Measurements from ENCODE around the gene LAMB3. TPM values are rescaled to one million over a fixed set of nuclear protein-coding genes. Genes with fewer than 3 reads are reported as not detected.

LAMB3 gene
- total RNA-seq, 1 experiment from 2014 or later = 2.0 TPM

DNA sequence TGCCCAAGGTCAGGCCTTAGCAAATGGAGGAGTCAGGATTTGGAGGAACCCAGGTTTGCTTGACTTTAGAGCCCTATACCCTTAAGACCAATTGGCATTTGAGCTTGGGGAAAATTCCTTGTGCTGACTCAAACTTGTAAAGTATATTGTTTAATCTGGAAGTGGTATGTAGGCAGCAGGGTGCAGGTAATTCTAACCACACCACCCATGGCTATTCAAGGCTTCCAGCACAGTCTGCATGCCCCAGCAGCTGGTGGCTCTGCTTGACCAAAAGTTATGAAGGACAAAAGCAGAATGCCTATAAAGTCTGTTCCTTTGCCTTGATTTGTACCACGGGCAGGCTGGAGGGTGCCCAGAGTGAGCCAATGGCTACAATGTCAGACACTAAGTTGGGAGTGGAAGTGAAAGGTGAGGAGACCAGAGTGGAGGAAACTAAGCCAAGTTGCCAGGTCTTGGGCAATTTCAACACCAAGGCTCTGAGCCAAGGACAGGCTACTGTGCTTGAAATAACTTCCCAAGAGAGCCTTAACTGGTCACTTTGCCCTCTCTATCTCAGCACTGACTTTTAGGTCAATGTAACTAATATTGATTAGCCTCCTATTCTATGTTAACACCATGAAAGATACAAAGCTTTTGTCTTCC lies 18.3 kb upstream of the LAMB3 start:
- no peak for DNase-seq (ENCODE audit: low read depth, low spot score)
- in situ Hi-C loops (cut with HindIII; ENCODE audit: low pct_unique_long_range_greater_than_20kb, low sequenced_read_pairs) = no loop called here

DNA sequence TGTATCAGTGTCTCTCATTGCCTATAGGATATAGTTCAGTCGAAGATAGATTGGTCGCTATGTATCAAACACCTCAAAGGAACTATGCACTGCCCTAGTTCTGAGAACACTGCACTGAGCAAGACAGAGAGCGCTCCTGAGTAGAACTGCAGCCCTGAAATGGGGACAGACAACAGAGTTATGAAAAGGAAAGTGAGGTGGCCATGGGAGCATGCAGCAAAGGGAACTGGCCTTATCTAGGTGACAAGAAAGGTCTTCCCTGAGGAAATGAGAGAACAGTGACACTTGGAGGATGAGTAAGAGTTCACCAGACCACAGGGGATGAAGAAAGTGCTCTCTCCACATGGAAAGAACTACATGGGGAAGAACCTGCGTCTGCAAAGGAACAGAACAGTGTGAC lies 15.5 kb upstream of the LAMB3 start:
- in situ Hi-C loops (cut with HindIII; ENCODE audit: low pct_unique_long_range_greater_than_20kb, low sequenced_read_pairs) = no loop called here
- DNase-seq (ENCODE audit: low read depth, low spot score) = no peak

DNA sequence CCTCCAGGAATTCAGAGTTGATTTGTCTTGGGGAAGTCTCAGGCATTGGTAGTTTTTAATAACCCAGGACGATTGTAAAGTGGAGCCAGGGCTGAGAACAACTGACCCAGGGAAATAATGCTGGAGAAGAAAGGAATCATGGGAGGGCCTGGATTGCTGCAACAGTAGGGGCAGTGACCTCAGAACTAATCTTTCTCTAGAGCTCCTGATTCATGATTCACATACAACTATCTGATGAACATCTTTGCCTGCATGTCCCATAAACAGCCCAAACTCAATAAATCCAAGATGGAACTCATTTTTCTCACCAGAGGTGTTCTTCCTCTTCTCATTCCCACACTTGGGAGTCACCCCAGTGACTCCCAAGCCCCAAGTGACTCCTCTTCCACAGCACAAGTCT lies 14.9 kb upstream of the LAMB3 start:
- in situ Hi-C loops (cut with HindIII; ENCODE audit: low pct_unique_long_range_greater_than_20kb, low sequenced_read_pairs) = no loop called here
- no peak for DNase-seq (ENCODE audit: low read depth, low spot score)

DNA sequence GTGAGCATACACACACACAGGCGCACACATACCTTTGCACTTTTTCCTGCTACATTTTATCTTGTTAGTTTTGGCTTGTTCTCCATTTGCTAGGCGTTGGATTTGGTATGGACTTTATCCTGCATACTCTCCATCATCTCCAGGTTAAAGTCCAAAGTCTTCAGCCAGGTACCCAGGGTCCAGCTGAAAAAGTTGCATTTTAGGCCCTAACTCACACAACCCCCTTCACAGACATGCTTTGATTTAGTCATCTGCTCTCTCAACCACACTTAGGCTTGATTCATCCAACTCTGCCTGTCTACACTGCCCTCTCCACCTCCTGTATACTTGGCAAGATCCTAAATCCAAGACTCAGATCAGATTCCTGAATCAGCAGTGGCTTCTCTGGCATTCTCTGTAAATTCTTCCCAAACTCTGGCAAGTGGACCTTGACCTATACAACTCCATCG lies 10.7 kb upstream of the LAMB3 start:
- no peak for DNase-seq (ENCODE audit: low read depth, low spot score)
- in situ Hi-C loops (cut with HindIII; ENCODE audit: low pct_unique_long_range_greater_than_20kb, low sequenced_read_pairs) = no loop called here

DNA sequence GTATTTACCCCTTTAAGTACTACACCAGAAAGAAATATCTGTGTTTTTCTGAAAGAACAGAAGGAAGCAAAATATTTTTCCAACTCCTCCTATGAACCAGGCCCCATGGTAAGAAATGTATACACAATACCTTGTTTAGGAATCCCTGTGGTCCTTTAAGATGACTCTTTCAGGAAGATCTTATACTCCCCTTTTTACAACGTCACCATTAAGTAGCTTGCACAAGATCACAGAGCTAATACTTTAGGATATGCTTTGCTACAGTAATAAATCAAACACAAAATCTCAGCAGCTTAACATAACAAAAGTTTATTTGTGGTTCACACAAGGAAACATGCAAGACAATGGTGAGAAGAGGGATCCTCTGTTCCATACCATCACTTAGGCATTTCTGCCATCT lies 8.8 kb upstream of the LAMB3 start:
- in situ Hi-C loops (cut with HindIII; ENCODE audit: low pct_unique_long_range_greater_than_20kb, low sequenced_read_pairs) = no loop called here

DNA sequence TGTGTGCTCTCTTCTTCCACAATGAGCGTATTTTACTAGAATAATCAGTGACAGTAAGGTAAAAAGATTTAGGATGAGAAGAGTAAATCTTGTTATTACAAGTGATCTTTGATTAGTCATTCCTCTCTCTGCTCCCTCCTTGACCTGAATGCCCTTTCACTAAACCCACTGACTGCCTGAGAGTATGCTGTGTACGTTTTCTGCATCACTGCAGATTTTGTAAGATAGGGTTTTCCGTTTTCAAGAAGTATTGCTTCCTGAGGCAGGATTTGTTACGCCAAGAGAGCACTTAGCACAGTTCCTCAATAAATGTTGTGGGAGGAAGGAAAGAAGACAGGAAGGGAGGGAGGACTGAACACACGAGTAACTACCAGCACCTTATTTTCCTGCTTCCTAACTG lies 7.7 kb upstream of the LAMB3 start:
- in situ Hi-C loops (cut with HindIII; ENCODE audit: low pct_unique_long_range_greater_than_20kb, low sequenced_read_pairs) = no loop called here
- no peak for DNase-seq (ENCODE audit: low read depth, low spot score)

More for the DNA sequence above, 8.8 kb upstream of the LAMB3 start:
- no peak for DNase-seq (ENCODE audit: low read depth, low spot score)

DNA sequence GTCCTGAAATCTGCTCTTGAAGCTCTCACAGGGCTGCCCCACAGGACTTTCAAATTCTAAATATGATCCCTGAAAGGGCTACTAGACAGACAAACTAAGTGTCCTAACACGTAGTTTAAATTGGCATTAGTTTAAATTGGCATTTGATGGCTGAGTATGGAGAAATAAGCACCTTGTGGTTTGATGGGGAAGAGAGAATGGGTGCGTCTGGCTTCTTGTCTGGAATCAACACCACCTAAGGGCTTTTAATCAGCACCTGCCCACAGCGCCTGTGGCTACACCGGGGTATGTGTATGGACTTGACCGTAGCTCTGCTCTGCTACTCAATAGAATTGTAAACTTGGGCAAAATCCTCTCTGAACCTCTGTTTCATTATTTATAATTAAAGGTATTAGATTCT lies 5.7 kb upstream of the LAMB3 start:
- in situ Hi-C loops (cut with HindIII; ENCODE audit: low pct_unique_long_range_greater_than_20kb, low sequenced_read_pairs) = no loop called here
- no peak for DNase-seq (ENCODE audit: low read depth, low spot score)

DNA sequence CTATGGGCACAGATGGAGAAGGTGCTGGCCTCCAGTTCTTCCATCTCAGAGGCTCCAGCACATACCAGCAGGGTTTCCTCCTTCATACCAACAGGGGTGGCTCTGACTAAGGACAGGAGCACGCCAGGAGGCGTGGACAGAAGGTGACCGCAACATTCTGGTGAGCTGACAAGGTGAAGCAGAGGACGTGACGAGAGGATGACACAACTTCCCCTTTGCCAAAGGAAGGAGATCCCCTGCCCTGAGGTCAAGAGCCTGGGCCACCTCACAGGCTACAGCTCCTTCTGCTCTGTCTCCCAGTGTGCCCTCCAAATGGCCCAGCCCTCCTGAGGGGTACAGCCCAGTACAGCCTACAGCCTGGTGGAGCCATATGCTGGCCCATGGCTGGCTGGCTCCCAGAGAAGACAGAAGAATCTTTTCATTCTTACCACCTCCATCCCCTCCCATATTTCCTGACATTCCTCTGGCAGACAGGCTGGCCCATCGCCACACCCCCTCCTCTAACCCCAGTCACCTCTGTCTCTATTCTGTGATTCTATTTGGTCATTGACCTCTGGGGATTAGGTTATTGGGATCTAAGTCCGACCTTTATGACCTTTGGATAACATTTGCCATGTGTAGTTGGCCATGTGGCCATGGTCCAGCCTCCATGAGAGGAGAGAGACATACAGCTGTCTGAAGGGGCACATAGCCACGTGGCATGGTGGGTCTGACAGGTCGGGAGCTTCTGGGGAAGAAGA lies 5.1 kb upstream of the LAMB3 start:
- DNase-seq (ENCODE audit: low read depth, low spot score) = no peak
- in situ Hi-C loops (cut with HindIII; ENCODE audit: low pct_unique_long_range_greater_than_20kb, low sequenced_read_pairs) = no loop called here

DNA sequence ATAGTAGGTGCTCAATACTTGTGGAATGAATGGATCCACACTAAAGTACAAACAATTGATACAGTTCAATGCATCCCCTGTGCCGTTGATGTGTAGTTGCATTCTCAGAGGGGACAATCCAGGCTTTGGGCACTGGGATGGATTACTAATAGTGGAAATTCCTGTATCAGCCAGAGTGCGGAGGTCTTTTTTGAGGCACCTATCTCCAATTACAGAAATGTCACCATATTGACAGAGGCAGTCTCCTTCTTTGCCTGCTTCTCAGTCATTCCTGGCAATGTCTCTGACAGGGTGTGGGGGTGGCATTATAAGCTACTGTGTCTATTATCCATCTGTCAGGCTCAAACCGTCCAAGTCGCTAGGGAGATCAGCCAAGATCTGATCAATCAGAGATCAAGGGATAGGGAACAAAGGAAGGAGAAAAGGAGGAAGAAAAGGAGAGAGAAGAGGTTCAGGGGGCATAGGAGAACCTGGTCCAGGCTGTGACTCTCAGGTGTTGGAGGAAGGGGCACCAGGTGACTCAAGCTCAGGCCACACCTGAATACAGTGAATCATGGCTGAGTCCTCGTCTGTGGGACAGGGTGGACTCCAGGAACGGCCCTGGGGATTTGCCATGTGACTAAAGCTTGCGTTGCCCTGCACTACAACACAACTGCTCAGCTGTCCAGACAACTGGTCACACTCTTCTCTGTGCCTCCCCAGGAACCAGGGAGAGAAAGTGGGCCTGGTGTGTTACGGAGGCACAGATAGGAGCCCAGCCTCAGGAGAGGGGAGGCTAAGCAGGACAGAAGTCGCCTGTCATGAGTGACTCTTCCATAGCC lies 3.4 kb upstream of the LAMB3 start:
- DNase-seq (ENCODE audit: low read depth, low spot score) = no peak
- in situ Hi-C loops (cut with HindIII; ENCODE audit: low pct_unique_long_range_greater_than_20kb, low sequenced_read_pairs) = no loop called here

DNA sequence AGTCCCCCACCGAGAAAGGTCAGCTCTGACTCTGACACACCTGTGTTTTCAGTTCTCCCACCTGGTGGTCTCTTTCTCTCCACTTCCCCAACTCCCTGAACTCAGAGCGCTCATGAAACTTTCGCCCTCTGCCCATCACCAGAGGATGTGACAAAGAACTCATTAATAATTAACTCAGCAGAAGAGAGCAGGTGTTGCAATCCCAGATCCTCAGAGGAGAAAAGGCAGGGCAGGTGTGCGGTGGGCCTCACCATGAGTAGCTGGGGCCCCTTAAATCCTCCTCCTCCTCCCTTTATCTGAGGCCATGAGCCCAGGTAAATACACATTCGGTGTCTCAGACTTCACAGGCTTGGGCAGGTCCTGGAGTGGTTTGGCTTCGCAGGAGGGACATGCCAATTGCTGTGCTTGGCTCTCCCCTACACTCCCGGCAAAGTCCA lies 1.7 kb upstream of the LAMB3 start:
- in situ Hi-C loops (cut with HindIII; ENCODE audit: low pct_unique_long_range_greater_than_20kb, low sequenced_read_pairs) = no loop called here
- DNase-seq (ENCODE audit: low read depth, low spot score) = no peak

DNA sequence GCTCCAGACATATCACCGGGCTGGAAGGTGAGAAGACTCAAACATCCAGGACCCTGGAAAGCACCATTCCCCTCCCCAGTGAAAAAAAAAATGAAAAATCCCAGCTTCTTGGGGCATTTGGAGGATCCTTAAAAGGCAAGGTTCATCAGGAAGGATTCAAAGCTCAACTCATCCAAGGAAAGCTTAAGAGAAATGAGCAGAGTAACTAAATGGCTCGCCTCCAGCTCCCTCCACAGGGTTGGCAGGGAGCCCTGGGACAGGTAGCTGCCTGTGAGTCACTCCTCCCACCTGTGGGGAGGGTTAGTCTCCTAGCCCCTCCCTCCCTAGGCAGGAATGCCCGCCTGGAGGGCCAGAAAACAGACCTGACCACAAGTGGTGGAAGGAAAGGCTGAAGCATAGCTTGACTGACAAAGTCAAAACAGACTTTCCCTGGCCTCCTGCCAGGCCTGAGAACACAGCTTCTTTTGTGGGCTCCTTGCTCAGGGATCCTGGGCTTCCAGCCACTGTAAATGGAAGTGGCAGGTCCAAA lies 712 bp upstream of the LAMB3 start:
- in situ Hi-C loops (cut with HindIII; ENCODE audit: low pct_unique_long_range_greater_than_20kb, low sequenced_read_pairs) = no loop called here
- DNase-seq (ENCODE audit: low read depth, low spot score) = peak; percentile 93

DNA sequence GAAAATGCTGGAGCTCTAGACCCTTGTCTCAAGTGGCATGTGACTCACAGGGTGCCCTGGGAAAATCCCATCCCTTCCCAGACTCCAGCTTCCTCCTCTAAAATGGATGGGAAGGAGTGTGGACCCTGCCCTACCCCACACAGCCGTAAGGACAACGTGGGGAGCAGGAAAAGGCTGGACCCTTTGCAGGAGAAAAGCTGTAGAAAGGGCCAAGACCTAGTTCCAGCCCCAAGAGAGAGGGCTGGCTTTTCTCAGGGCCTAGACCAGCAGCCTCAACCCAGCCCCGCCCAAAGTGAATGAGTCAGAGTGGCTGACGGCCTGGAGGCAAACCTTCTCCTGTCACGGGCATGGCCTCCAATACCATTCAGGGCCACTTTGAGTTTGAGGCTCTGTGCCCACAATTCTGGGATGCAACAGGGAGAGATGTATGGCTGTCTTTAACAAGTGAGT lies 1.1 kb downstream of the LAMB3 start:
- peak; percentile 66 for DNase-seq (ENCODE audit: low read depth, low spot score)

DNA sequence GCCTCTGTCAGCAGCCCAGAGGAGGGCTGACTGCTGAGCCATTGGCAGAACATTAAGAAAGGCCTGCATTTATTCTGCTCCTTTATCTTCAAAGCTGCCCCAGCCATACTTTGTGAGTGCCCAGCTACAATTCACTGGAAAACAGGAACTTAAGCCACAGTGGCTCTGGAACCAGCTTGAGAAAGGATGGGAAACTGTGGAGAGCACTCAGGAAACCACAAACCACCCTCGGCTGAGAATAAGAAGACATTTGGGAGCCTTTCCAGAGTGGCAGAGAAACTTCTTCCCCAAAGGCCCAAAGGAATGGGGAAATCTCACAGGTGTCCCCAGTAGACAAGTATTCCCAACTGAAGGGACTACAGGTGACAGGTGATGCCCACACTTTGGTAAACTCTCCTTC lies 1.8 kb downstream of the LAMB3 start:
- in situ Hi-C loops (cut with HindIII; ENCODE audit: low pct_unique_long_range_greater_than_20kb, low sequenced_read_pairs) = no loop called here
- DNase-seq (ENCODE audit: low read depth, low spot score) = no peak

More for the DNA sequence above, 1.1 kb downstream of the LAMB3 start:
- in situ Hi-C loops (cut with HindIII; ENCODE audit: low pct_unique_long_range_greater_than_20kb, low sequenced_read_pairs) = no loop called here

DNA sequence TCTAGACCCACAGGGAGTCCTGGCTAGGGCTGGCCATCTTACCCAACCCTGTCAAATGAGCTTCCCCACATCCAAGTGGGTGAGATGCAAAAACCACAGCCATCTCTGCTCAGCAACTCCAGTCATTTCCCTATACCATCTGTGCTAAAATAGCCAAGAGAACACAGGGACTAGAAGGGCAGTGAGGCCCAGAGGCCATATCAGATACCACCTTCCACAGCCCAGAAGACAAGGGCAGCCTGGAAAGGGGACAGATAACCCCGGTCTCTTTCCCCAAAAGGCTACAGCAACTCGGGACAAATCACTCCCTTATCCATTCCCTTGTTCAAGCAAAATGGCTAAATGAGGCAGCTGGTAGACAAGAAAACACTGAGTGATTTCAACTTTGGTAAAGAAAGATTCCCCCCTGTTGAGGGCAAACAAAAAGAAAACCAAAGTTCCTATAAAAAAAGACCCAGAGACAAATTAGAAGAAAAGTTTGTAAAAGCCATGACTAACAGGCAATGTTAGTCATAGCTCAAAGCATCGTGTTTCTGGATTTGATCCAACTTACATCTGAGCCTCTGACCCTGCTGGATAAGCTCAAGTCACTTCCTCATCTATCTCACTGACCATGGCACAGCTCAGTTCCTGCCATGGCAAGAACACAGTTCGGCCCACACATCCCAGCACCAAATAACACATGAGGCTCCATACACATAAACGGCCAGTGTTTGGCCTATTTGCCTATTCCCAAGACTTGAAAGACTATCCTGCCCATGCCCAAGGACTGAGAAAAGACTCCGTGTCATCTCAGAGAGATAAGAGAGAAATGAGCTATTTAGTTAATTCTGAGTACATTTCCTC lies 3.1 kb downstream of the LAMB3 start:
- in situ Hi-C loops (cut with HindIII; ENCODE audit: low pct_unique_long_range_greater_than_20kb, low sequenced_read_pairs) = no loop called here
- no peak for DNase-seq (ENCODE audit: low read depth, low spot score)

DNA sequence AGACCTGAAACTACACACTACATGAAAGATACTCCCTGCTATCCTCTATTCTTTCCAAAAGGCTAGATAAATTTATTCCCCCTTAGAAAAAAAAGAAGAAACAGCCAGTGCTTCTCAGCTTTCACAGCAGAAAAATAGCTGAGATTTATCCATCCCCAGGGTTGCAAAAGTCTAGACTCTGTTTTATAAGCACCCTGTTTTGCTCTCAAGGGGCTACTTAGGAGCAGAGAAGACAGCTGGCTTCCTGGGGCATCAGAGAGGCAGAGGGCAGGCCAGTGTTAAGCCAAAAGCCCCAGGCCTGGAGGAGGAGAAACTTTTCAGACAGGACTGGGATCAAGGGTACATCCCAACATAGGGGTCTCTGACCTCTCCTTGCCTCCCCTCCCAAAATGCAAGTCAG lies 3.9 kb downstream of the LAMB3 start:
- no peak for DNase-seq (ENCODE audit: low read depth, low spot score)
- in situ Hi-C loops (cut with HindIII; ENCODE audit: low pct_unique_long_range_greater_than_20kb, low sequenced_read_pairs) = no loop called here

DNA sequence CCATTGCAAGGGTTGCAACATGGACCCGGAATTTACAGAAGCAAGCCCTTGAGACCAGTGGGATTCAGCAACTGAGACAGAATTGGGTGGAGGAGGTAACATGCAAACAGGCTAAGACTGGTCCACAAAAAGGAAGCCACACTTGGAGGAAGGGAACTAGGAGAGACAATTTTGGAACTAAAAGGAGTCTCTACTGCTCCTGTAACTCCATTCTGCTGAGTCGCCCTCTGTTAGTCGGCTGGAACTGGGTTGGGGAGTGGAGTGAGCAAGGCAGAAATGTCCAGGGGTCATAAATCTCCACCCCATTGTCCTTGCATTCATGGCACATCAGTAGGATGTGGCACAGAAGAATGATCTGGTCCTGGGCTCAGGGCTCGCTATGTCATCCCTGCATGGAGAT lies 5.1 kb downstream of the LAMB3 start:
- DNase-seq (ENCODE audit: low read depth, low spot score) = no peak

DNA sequence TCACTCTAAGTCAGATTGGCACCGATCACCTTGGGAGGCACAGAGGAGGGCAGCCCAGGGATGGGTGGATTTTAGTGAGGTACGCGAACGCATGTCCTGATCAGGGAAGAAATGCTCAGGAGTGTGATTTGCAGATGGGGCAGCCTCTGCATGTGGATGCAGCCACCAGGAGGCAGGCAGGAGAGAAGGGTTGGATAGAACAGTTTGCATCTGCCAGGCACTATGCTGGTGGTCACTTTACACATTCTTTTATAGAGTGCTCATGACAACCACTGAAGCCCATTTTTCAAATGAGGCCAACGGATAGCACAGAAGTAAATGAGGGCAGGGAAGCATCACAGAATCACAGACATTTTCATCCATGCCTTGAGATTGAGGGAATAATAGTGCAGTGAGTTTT lies 5.7 kb downstream of the LAMB3 start:
- DNase-seq (ENCODE audit: low read depth, low spot score) = peak; percentile 16
- in situ Hi-C loops (cut with HindIII; ENCODE audit: low pct_unique_long_range_greater_than_20kb, low sequenced_read_pairs) = no loop called here

More for the DNA sequence above, 5.1 kb downstream of the LAMB3 start:
- in situ Hi-C loops (cut with HindIII; ENCODE audit: low pct_unique_long_range_greater_than_20kb, low sequenced_read_pairs) = no loop called here

Measured in SK-MEL-5 (cell line).